GM15510 (cell line): Measurements from ENCODE around the gene FHIT.

ENCODE experiments used
- POLR2A ChIP-seq: IDR thresholded peaks from 3 replicates; pipeline ENCODE4 v1.6.1; 2011; ENCODE audit warnings: borderline replicate concordance; ENCODE audit not compliant: insufficient read length; ENCODE audit errors: extremely low read depth

Gene FHIT

GRCh38 chr3:59843821-59844220, 1407.4 kb downstream of the FHIT start:
- TF ChIP-seq POLR2A = no peak

- TF ChIP-seq POLR2A = no peak
Observed at GRCh38 chr3:59839810-59840515, 1411.3 kb downstream of the FHIT start.

GRCh38 chr3:59839283-59839682, 1412.0 kb downstream of the FHIT start:
- no peak for TF ChIP-seq POLR2A

GRCh38 chr3:59836531-59836930, 1414.7 kb downstream of the FHIT start:
- no peak for TF ChIP-seq POLR2A

- TF ChIP-seq POLR2A = no peak
Observed at GRCh38 chr3:59832702-59833101, 1418.5 kb downstream of the FHIT start.

- no peak for TF ChIP-seq POLR2A
Observed at GRCh38 chr3:59832241-59832640, 1419.0 kb downstream of the FHIT start.

- no peak for TF ChIP-seq POLR2A
Observed at GRCh38 chr3:59831394-59831793, 1419.9 kb downstream of the FHIT start.

GRCh38 chr3:59829527-59829926, 1421.7 kb downstream of the FHIT start:
- no peak for TF ChIP-seq POLR2A

GRCh38 chr3:59824876-59825275, 1426.4 kb downstream of the FHIT start:
- no peak for TF ChIP-seq POLR2A

- TF ChIP-seq POLR2A = no peak
Observed at GRCh38 chr3:59821274-59821673, 1430.0 kb downstream of the FHIT start.

- no peak for TF ChIP-seq POLR2A
Observed at GRCh38 chr3:59820352-59820934, 1430.8 kb downstream of the FHIT start.

GRCh38 chr3:59818919-59819300, 1432.3 kb downstream of the FHIT start:
- no peak for TF ChIP-seq POLR2A

GRCh38 chr3:59818033-59818918, 1433.0 kb downstream of the FHIT start:
- no peak for TF ChIP-seq POLR2A

GRCh38 chr3:59817511-59817910, 1433.7 kb downstream of the FHIT start:
- TF ChIP-seq POLR2A = no peak

GRCh38 chr3:59816312-59816711, 1434.9 kb downstream of the FHIT start:
- no peak for TF ChIP-seq POLR2A
